ENCODE results near the gene CDKN2AIPNL.

DNA sequence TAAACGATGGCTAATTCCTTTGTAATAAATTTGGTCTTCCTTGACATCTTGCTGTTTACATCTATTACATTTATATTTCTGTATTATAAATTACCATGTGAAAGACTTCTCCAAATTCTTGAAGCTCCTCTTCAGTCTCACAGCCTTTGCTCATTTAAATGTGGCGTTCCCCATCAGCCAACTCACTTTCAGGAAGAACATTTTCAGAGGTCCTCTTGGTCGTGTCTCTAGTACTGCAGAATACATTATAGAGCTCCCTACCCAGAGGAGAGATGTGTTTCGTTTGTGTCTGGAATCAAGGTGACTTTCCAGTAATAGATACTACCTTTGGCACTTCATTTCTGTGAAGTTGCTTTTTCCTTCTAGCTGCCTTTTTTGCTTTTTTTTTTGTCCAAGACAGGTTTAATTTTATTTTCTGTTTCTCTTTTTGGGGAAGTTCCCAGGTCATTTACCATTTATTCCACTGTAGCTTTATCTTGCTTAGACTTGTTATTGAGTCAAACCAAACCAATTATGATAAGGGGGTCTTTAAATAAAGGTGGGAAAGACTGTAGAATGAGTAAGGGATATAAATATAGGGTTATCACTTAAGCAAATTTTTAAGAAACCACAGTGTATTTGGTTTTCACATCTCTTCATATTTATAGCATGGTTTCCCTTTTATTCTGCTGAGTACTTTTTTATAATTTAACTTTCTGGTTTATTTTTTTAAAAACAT lies 27.5 kb downstream of the CDKN2AIPNL start:
- TF ChIP-seq, protein P1, sequence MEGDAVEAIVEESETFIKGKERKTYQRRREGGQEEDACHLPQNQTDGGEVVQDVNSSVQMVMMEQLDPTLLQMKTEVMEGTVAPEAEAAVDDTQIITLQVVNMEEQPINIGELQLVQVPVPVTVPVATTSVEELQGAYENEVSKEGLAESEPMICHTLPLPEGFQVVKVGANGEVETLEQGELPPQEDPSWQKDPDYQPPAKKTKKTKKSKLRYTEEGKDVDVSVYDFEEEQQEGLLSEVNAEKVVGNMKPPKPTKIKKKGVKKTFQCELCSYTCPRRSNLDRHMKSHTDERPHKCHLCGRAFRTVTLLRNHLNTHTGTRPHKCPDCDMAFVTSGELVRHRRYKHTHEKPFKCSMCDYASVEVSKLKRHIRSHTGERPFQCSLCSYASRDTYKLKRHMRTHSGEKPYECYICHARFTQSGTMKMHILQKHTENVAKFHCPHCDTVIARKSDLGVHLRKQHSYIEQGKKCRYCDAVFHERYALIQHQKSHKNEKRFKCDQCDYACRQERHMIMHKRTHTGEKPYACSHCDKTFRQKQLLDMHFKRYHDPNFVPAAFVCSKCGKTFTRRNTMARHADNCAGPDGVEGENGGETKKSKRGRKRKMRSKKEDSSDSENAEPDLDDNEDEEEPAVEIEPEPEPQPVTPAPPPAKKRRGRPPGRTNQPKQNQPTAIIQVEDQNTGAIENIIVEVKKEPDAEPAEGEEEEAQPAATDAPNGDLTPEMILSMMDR (tag by site-specific recombination; IDR thresholded peaks at IDR 0.05), result no peak
- TF ChIP-seq ZEB2 (tag by site-specific recombination; IDR thresholded peaks at IDR 0.05) (no peak), ZNF768 (tag by site-specific recombination; IDR thresholded peaks at IDR 0.05) (no peak), ZNF510 (tag by site-specific recombination; IDR thresholded peaks at IDR 0.05; ENCODE audit: insufficient replicate concordance) (no peak), RBAK (tag by site-specific recombination; IDR thresholded peaks at IDR 0.05) (no peak), ZNF132 (tag by site-specific recombination; IDR thresholded peaks at IDR 0.05; ENCODE audit: borderline replicate concordance) (no peak), ZBTB17 (tag by site-specific recombination; IDR thresholded peaks at IDR 0.05) (no peak), ZNF501 (tag by site-specific recombination; IDR thresholded peaks at IDR 0.05) (no peak), ZBTB8A (tag by site-specific recombination; IDR thresholded peaks at IDR 0.05) (no peak)
- TF ChIP-seq, protein P2, sequence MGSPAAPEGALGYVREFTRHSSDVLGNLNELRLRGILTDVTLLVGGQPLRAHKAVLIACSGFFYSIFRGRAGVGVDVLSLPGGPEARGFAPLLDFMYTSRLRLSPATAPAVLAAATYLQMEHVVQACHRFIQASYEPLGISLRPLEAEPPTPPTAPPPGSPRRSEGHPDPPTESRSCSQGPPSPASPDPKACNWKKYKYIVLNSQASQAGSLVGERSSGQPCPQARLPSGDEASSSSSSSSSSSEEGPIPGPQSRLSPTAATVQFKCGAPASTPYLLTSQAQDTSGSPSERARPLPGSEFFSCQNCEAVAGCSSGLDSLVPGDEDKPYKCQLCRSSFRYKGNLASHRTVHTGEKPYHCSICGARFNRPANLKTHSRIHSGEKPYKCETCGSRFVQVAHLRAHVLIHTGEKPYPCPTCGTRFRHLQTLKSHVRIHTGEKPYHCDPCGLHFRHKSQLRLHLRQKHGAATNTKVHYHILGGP (tag by site-specific recombination; IDR thresholded peaks at IDR 0.05), result no peak
- TF ChIP-seq, protein P3, sequence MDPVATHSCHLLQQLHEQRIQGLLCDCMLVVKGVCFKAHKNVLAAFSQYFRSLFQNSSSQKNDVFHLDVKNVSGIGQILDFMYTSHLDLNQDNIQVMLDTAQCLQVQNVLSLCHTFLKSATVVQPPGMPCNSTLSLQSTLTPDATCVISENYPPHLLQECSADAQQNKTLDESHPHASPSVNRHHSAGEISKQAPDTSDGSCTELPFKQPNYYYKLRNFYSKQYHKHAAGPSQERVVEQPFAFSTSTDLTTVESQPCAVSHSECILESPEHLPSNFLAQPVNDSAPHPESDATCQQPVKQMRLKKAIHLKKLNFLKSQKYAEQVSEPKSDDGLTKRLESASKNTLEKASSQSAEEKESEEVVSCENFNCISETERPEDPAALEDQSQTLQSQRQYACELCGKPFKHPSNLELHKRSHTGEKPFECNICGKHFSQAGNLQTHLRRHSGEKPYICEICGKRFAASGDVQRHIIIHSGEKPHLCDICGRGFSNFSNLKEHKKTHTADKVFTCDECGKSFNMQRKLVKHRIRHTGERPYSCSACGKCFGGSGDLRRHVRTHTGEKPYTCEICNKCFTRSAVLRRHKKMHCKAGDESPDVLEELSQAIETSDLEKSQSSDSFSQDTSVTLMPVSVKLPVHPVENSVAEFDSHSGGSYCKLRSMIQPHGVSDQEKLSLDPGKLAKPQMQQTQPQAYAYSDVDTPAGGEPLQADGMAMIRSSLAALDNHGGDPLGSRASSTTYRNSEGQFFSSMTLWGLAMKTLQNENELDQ (tag by site-specific recombination; IDR thresholded peaks at IDR 0.05; ENCODE audit: low read depth), result no peak

Measured in HEK293 (cell line).